ENCODE results near the gene CEMIP2. TPM values are rescaled to one million over a fixed set of nuclear protein-coding genes. Genes with fewer than 3 reads are reported as not detected.

The CEMIP2 gene
- polyA plus RNA-seq, 1 of the 3 experiments (the other 2 are of a cell fraction), result 39.8 TPM

GRCh38 chr9:71780953-71781352 is 12.6 kb upstream of the CEMIP2 start (continued):
- TF ChIP-seq REST (IDR thresholded peaks at IDR 0.05; ENCODE audit: low read depth, low read length), result no peak

GRCh38 chr9:71778085-71778484 is 9.8 kb upstream of the CEMIP2 start:
- H3K9ac ChIP-seq, result no peak overlapping the region
- H3F3A ChIP-seq (replicated peaks; ENCODE audit: insufficient read depth), result peaks cover 5% of the 10 kb centered on the region
- H3K79me2 ChIP-seq (ENCODE audit: insufficient read depth), result no peaks in the 10 kb centered on the region
- no peak for TF ChIP-seq FOXM1 (IDR thresholded peaks at IDR 0.05; ENCODE audit: low read depth)
- no peak for TF ChIP-seq TEAD4 (IDR thresholded peaks at IDR 0.05; ENCODE audit: borderline replicate concordance, insufficient read depth)
- TF ChIP-seq GABPA (IDR thresholded peaks at IDR 0.05; ENCODE audit: low read depth), result no peak
- TF ChIP-seq TCF12 (IDR thresholded peaks at IDR 0.05), result no peak
- no peak for TF ChIP-seq TAF1 (IDR thresholded peaks at IDR 0.05; ENCODE audit: borderline replicate concordance, low read depth, low read length)
- no peak for TF ChIP-seq NRF1 (IDR thresholded peaks at IDR 0.05; ENCODE audit: low read depth, low read length)
- TF ChIP-seq RCOR1 (IDR thresholded peaks at IDR 0.05; ENCODE audit: low read length), result no peak
- TF ChIP-seq NFIC (IDR thresholded peaks at IDR 0.05; ENCODE audit: borderline replicate concordance), result no peak
- TF ChIP-seq MEF2A (IDR thresholded peaks at IDR 0.05; ENCODE audit: borderline replicate concordance, low read depth), result no peak
- TF ChIP-seq JUND (IDR thresholded peaks at IDR 0.05), result no peak
- H3K27ac ChIP-seq (ENCODE audit: low read depth in 2 of 2, low read length in 1 of 2), result no peak overlapping the region
- H3K4me1 ChIP-seq (ENCODE audit: control insufficient read depth in 1 of 2, insufficient read depth in 2 of 2, low read depth in 1 of 2, low read length in 1 of 2), result peaks cover 0 to 1% of the 10 kb centered on the region in 2 experiments; a peak in 1 of 4 replicates
- H3K4me2 ChIP-seq, result no peak overlapping the region
- H3K9me2 ChIP-seq, result no peaks in the 10 kb centered on the region
- no peaks in the 10 kb centered on the region for H4K20me1 ChIP-seq (ENCODE audit: insufficient read depth)
- no peak overlapping the region for H3K4me3 ChIP-seq (ENCODE audit: low read depth in 2 of 2, low read length in 1 of 2)
- WGBS (ENCODE audit: low lambda C conversion rate), result 25% methylated on average over 5 of the region's 5 CpGs
- no peak for DNase-seq
- H3K36me3 ChIP-seq (replicated peaks in 1 of 2; ENCODE audit: control insufficient read depth in 1 of 2, insufficient read depth in 2 of 2, low read length in 1 of 2), result no peaks in the 10 kb centered on the region
- no peaks in the 10 kb centered on the region for H3K9me3 ChIP-seq
- ChIA-PET CTCF (interaction anchor here (1.8 kb wide), 1 partner anchor 247 kb away, joined by 6 read pairs; no protein-coding TSS in a partner anchor), POLR2A (no interaction called here)
- peaks cover 12% of the 10 kb centered on the region; the same call in 1 of the 2 replicates for H3K27me3 ChIP-seq (ENCODE audit: insufficient read depth)
- no peak overlapping the region for H2AFZ ChIP-seq (ENCODE audit: low read depth)

GRCh38 chr9:71774920-71775319 is 6.6 kb upstream of the CEMIP2 start:
- DNase-seq, result no peak
- Histone ChIP-seq H3K4me1 (ENCODE audit: control insufficient read depth in 1 of 2, insufficient read depth in 2 of 2, low read depth in 1 of 2, low read length in 1 of 2) (no peaks in the 10 kb centered on the region), H3K4me3 (ENCODE audit: low read depth in 2 of 2, low read length in 1 of 2) (no peak overlapping the region), H3K9ac (no peak overlapping the region), H4K20me1 (ENCODE audit: insufficient read depth) (no peaks in the 10 kb centered on the region), H3K27ac (ENCODE audit: low read depth in 2 of 2, low read length in 1 of 2) (no peak overlapping the region), H3K79me2 (ENCODE audit: insufficient read depth) (no peaks in the 10 kb centered on the region), H3F3A (replicated peaks; ENCODE audit: insufficient read depth) (peaks cover 5% of the 10 kb centered on the region), H3K9me3 (no peaks in the 10 kb centered on the region), H3K36me3 (replicated peaks in 1 of 2; ENCODE audit: control insufficient read depth in 1 of 2, insufficient read depth in 2 of 2, low read length in 1 of 2) (no peaks in the 10 kb centered on the region), H2AFZ (ENCODE audit: low read depth) (no peak overlapping the region), H3K4me2 (no peak overlapping the region), H3K9me2 (no peaks in the 10 kb centered on the region), H3K27me3 (ENCODE audit: insufficient read depth) (peaks cover 12% of the 10 kb centered on the region; the same call in 1 of the 2 replicates)
- 43% methylated on average over 3 of the region's 3 CpGs for WGBS (ENCODE audit: low lambda C conversion rate)
- ChIA-PET CTCF (no interaction called here), POLR2A (no interaction called here)
- TF ChIP-seq POLR2AphosphoS5 (IDR thresholded peaks at IDR 0.05; ENCODE audit: low read depth, low read length), result no peak
- no peak for TF ChIP-seq SMC3 (IDR thresholded peaks at IDR 0.05; ENCODE audit: low read depth, low read length)
- no peak for TF ChIP-seq TAF1 (IDR thresholded peaks at IDR 0.05; ENCODE audit: borderline replicate concordance, low read depth, low read length)
- TF ChIP-seq USF1 (IDR thresholded peaks at IDR 0.05; ENCODE audit: borderline replicate concordance, low read depth), result no peak
- TF ChIP-seq RCOR1 (IDR thresholded peaks at IDR 0.05; ENCODE audit: low read length), result no peak
- TF ChIP-seq RFX5 (IDR thresholded peaks at IDR 0.05; ENCODE audit: low read length), result no peak
- no peak for TF ChIP-seq MEF2A (IDR thresholded peaks at IDR 0.05; ENCODE audit: borderline replicate concordance, low read depth)
- TF ChIP-seq FOSL2 (IDR thresholded peaks at IDR 0.05; ENCODE audit: borderline replicate concordance, low read depth), result no peak
- no peak for TF ChIP-seq CTCF (IDR thresholded peaks at IDR 0.05)
- no peak for TF ChIP-seq MAX (IDR thresholded peaks at IDR 0.05; ENCODE audit: low read depth)
- TF ChIP-seq PBX3 (IDR thresholded peaks at IDR 0.05), result no peak
- TF ChIP-seq ELF1 (IDR thresholded peaks at IDR 0.05), result no peak
